ENCODE data around the gene SMCO4. TPM values are rescaled to one million over a fixed set of nuclear protein-coding genes. Genes with fewer than 3 reads are reported as not detected.

Gene SMCO4
- total RNA-seq, 1 experiment from 2014 or later = 8.5 TPM

GRCh38 chr11:93526641-93527583, 16.3 kb downstream of the SMCO4 start:
- intact Hi-C loops (cut with micrococcal nuclease) = no loop called here
- POLR2A ChIA-PET = interaction anchor here (1.5 kb wide), 1 partner anchor 11 kb away, joined by 3 read pairs; no protein-coding TSS in a partner anchor
- Mint-ChIP-seq H3K9me3 (ENCODE audit: unreplicated experiment) (no peaks in the 10 kb centered on the region), H3K27ac (ENCODE audit: low read depth, unreplicated experiment) (no peak overlapping the region), H3K36me3 (ENCODE audit: insufficient read depth, unreplicated experiment) (no peaks in the 10 kb centered on the region), H3K4me1 (ENCODE audit: insufficient read depth, unreplicated experiment) (peaks cover 4% of the 10 kb centered on the region), H3K4me3 (ENCODE audit: unreplicated experiment) (no peak overlapping the region), H3K27me3 (ENCODE audit: insufficient read depth, unreplicated experiment) (no peaks in the 10 kb centered on the region)
- TF ChIP-seq CTCF (IDR thresholded peaks at IDR 0.05; ENCODE audit: unreplicated experiment) = no peak
- no peak for DNase-seq (ENCODE audit: unreplicated experiment)
- CTCF ChIA-PET = interaction anchor here (0.7 to 1.0 kb wide), 3 partner anchors 292 to 1284 kb away, joined by 3 to 5 read pairs (median 4); no protein-coding TSS in a partner anchor
- BruUV-seq (replicated peaks) = no TSS peak

GRCh38 chr11:93526346-93526633, 16.9 kb downstream of the SMCO4 start:
- CTCF ChIA-PET = interaction anchor here (0.7 to 1.0 kb wide), 2 partner anchors 291 to 1283 kb away, joined by 3 to 4 read pairs; no protein-coding TSS in a partner anchor
- H3K36me3 Mint-ChIP-seq (ENCODE audit: insufficient read depth, unreplicated experiment) = no peaks in the 10 kb centered on the region
- BruUV-seq (replicated peaks) = no TSS peak
- POLR2A ChIA-PET = interaction anchor here (1.5 kb wide), 1 partner anchor 11 kb away, joined by 3 read pairs; no protein-coding TSS in a partner anchor
- H3K27ac Mint-ChIP-seq (ENCODE audit: low read depth, unreplicated experiment) = no peak overlapping the region
- H3K4me1 Mint-ChIP-seq (ENCODE audit: insufficient read depth, unreplicated experiment) = peaks cover 5% of the 10 kb centered on the region
- H3K9me3 Mint-ChIP-seq (ENCODE audit: unreplicated experiment) = no peaks in the 10 kb centered on the region
- no peak for DNase-seq (ENCODE audit: unreplicated experiment)
- no peaks in the 10 kb centered on the region for H3K27me3 Mint-ChIP-seq (ENCODE audit: insufficient read depth, unreplicated experiment)
- H3K4me3 Mint-ChIP-seq (ENCODE audit: unreplicated experiment) = no peak overlapping the region
- no peak for TF ChIP-seq CTCF (IDR thresholded peaks at IDR 0.05; ENCODE audit: unreplicated experiment)
- intact Hi-C loops (cut with micrococcal nuclease) = no loop called here

- H3K36me3 Mint-ChIP-seq (ENCODE audit: insufficient read depth, unreplicated experiment) = no peaks in the 10 kb centered on the region
- ChIA-PET CTCF (interaction anchor here (0.9 to 1.0 kb wide), 2 partner anchors 14 to 291 kb away, joined by 3 to 4 read pairs; no protein-coding TSS in a partner anchor), POLR2A (no interaction called here)
- no peaks in the 10 kb centered on the region for H3K9me3 Mint-ChIP-seq (ENCODE audit: unreplicated experiment)
- no peak overlapping the region for H3K27ac Mint-ChIP-seq (ENCODE audit: low read depth, unreplicated experiment)
- H3K27me3 Mint-ChIP-seq (ENCODE audit: insufficient read depth, unreplicated experiment) = no peaks in the 10 kb centered on the region
- H3K4me1 Mint-ChIP-seq (ENCODE audit: insufficient read depth, unreplicated experiment) = peaks cover 10% of the 10 kb centered on the region
- intact Hi-C loops (cut with micrococcal nuclease) = no loop called here
- no peak for TF ChIP-seq CTCF (IDR thresholded peaks at IDR 0.05; ENCODE audit: unreplicated experiment)
- H3K4me3 Mint-ChIP-seq (ENCODE audit: unreplicated experiment) = no peak overlapping the region
- BruUV-seq (replicated peaks) = no TSS peak
- DNase-seq (ENCODE audit: unreplicated experiment) = peak; percentile 13
These were observed 17.4 kb downstream of the SMCO4 start for GRCh38 chr11:93525601-93526345.

- CTCF ChIA-PET = interaction anchor here (0.6 to 1.7 kb wide), 4 partner anchors 13 to 1328 kb away, joined by 3 to 5 read pairs (median 4); no protein-coding TSS in a partner anchor
- TF ChIP-seq CTCF (IDR thresholded peaks at IDR 0.05; ENCODE audit: unreplicated experiment) = no peak
- Mint-ChIP-seq H3K27me3 (ENCODE audit: insufficient read depth, unreplicated experiment) (no peaks in the 10 kb centered on the region), H3K4me1 (ENCODE audit: insufficient read depth, unreplicated experiment) (peaks cover 10% of the 10 kb centered on the region), H3K27ac (ENCODE audit: low read depth, unreplicated experiment) (no peak overlapping the region), H3K36me3 (ENCODE audit: insufficient read depth, unreplicated experiment) (no peaks in the 10 kb centered on the region), H3K9me3 (ENCODE audit: unreplicated experiment) (no peaks in the 10 kb centered on the region), H3K4me3 (ENCODE audit: unreplicated experiment) (no peak overlapping the region)
- POLR2A ChIA-PET = interaction anchor here (0.6 kb wide), 1 partner anchor 286 kb away, joined by 3 read pairs; no protein-coding TSS in a partner anchor
- no peak for DNase-seq (ENCODE audit: unreplicated experiment)
- BruUV-seq (replicated peaks) = no TSS peak
- intact Hi-C loops (cut with micrococcal nuclease) = no loop called here
These were observed 18.3 kb downstream of the SMCO4 start for GRCh38 chr11:93524858-93525257.
